22Rv1 (cell line): Measurements from ENCODE around the gene KRT84.

Source experiments
- H3K27ac ChIP-seq: fragments of 450-650 bp; 2 replicates; pipeline ENCODE4 v1.5.1; 2017
- ZFX ChIP-seq: fragments of 450-650 bp; IDR thresholded peaks from 2 replicates; pipeline ENCODE4 v1.6.1; 2017; ENCODE audit warnings: antibody characterized with exemption, borderline replicate concordance
- TF ChIP-seq, protein P1 (sequence below): fragments of 450-650 bp; IDR thresholded peaks from 2 replicates; pipeline ENCODE4 v1.5.1; 2017; ENCODE audit warnings: mild to moderate bottlenecking

Gene KRT84

GRCh38 chr12:52352951-52353350 is 32.5 kb downstream of the KRT84 start:
- no peak for TF ChIP-seq ZFX
- TF ChIP-seq, protein P1, sequence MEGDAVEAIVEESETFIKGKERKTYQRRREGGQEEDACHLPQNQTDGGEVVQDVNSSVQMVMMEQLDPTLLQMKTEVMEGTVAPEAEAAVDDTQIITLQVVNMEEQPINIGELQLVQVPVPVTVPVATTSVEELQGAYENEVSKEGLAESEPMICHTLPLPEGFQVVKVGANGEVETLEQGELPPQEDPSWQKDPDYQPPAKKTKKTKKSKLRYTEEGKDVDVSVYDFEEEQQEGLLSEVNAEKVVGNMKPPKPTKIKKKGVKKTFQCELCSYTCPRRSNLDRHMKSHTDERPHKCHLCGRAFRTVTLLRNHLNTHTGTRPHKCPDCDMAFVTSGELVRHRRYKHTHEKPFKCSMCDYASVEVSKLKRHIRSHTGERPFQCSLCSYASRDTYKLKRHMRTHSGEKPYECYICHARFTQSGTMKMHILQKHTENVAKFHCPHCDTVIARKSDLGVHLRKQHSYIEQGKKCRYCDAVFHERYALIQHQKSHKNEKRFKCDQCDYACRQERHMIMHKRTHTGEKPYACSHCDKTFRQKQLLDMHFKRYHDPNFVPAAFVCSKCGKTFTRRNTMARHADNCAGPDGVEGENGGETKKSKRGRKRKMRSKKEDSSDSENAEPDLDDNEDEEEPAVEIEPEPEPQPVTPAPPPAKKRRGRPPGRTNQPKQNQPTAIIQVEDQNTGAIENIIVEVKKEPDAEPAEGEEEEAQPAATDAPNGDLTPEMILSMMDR = no peak
- no peak overlapping the region for H3K27ac ChIP-seq

GRCh38 chr12:52351196-52352059 is 34.0 kb downstream of the KRT84 start:
- TF ChIP-seq ZFX = no peak
- TF ChIP-seq, protein P1 = no peak
- no peak overlapping the region for H3K27ac ChIP-seq

- no peak overlapping the region for H3K27ac ChIP-seq
- TF ChIP-seq, protein P1 = no peak
- TF ChIP-seq ZFX = no peak
Observed at GRCh38 chr12:52350786-52351185, 34.7 kb downstream of the KRT84 start.

DNA sequence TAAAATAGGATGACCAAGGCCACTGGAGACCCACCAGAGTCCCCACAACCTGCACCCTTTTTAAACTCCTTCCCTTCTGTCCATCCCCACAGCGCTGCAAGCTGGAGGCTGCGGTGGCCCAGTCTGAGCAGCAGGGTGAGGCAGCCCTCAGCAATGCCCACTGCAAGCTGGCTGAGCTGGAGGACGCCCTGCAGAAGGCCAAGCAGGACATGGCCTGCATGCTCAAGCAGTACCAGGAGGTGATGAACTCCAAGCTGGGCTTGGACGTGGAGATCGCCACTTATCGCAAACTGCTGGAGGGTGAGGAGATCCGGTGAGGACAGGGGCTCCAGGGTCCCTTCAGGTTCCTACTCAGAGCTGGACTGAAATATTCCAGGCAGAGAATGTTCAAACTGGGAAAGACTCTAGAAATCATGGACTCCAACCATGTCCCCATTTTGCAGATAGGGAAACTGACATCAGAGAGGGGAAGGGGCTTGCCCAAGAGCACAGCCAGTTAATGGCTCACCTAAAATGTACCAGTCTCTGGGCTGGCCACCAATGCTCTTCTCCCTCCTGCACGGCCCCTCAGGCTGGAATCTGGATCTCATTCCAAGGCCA is 35.3 kb downstream of the KRT84 start:
- no peak for TF ChIP-seq ZFX
- TF ChIP-seq, protein P1 = no peak
- H3K27ac ChIP-seq = no peak overlapping the region

- no peak overlapping the region for H3K27ac ChIP-seq
Observed at GRCh38 chr12:52349196-52349595, 36.3 kb downstream of the KRT84 start.

DNA sequence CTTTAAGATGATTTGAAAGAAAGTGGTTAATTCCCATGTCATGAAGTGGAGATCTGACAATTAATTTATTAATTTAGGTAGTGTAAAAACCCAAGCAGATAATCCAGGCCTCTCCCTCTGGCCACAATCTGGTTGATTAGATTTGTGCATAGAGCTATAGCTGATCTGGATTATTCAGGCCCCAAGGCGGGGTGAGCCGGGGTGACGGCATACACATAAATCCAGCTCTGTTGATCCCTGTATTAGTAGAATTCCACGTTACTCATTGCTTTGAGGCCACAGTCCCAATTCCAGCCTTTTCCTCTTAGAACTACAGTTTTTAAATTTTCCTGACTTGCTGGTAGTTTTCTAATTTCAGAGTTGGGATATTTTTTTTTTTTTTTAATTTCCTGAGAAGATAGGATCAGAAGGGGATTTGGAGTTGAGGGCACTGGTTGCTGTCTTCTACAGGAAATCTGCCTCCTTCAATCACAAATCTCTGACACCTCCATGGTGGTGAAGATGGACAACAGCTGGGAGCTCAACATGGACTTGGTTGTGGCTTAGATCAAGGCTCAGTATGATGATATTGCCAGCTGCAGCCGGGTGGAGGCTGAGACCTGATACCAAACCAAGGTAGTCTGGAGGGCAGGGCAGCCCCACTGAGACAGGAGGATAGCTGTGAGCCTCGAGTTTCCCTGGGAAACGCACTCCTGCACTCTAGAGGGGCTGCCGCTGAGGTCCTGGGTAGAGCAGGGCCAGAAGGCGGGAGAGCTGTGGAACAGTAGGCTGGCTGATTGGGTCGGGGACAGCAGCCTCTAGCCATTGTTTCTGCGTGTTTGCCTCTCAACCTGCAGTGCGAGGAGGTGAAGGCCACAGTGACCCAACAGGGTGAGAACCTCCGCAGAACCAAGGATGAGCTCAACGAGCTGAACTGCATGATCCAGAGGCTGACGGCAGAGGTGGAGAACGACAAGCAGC is 37.6 kb downstream of the KRT84 start:
- TF ChIP-seq, protein P1 = no peak
- no peak overlapping the region; the same call in 1 of the 2 replicates for H3K27ac ChIP-seq

More at GRCh38 chr12:52349196-52349595, 36.3 kb downstream of the KRT84 start:
- no peak for TF ChIP-seq ZFX
- TF ChIP-seq, protein P1 = no peak
